ENCODE results near the gene CPZ. TPM values are rescaled to one million over a fixed set of nuclear protein-coding genes. Genes with fewer than 3 reads are reported as not detected.

CPZ gene
- total RNA-seq, 6 experiments from 2014 or later = 1.9 to 3.5 (median 2.5) TPM

DNA sequence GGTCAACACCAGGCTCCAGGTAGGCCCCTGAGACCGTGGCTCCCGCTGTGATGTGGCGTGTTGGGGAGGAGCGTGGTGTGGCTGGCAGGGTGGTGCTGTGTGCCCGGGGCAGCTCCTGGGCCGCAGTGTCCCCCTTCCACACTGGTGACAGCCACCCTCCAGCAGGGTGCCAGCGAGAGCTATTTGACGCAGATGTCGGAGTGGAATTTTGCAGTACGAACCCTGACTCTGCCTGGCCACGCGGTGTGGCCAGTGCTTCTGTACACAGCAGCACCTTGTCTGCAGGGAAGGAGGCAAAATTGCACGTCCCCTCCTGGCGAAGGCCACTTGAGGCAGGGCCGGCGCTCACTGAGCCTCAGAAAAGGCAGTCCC is 53.2 kb downstream of the CPZ start:
- no peak for DNase-seq
- H3K9me3 Mint-ChIP-seq = no peaks in the 10 kb centered on the region
- H3K4me1 Mint-ChIP-seq (ENCODE audit: low read depth) = no peaks in the 10 kb centered on the region
- H3K36me3 Mint-ChIP-seq (ENCODE audit: low read depth) = no peaks in the 10 kb centered on the region
- peaks cover 32% of the 10 kb centered on the region for H3K27me3 Mint-ChIP-seq (ENCODE audit: insufficient read depth)
- H3K27ac Mint-ChIP-seq = no peak overlapping the region
- TF ChIP-seq, protein P1, sequence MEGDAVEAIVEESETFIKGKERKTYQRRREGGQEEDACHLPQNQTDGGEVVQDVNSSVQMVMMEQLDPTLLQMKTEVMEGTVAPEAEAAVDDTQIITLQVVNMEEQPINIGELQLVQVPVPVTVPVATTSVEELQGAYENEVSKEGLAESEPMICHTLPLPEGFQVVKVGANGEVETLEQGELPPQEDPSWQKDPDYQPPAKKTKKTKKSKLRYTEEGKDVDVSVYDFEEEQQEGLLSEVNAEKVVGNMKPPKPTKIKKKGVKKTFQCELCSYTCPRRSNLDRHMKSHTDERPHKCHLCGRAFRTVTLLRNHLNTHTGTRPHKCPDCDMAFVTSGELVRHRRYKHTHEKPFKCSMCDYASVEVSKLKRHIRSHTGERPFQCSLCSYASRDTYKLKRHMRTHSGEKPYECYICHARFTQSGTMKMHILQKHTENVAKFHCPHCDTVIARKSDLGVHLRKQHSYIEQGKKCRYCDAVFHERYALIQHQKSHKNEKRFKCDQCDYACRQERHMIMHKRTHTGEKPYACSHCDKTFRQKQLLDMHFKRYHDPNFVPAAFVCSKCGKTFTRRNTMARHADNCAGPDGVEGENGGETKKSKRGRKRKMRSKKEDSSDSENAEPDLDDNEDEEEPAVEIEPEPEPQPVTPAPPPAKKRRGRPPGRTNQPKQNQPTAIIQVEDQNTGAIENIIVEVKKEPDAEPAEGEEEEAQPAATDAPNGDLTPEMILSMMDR (IDR thresholded peaks at IDR 0.05) = no peak
- no peak overlapping the region for H3K4me3 Mint-ChIP-seq

DNA sequence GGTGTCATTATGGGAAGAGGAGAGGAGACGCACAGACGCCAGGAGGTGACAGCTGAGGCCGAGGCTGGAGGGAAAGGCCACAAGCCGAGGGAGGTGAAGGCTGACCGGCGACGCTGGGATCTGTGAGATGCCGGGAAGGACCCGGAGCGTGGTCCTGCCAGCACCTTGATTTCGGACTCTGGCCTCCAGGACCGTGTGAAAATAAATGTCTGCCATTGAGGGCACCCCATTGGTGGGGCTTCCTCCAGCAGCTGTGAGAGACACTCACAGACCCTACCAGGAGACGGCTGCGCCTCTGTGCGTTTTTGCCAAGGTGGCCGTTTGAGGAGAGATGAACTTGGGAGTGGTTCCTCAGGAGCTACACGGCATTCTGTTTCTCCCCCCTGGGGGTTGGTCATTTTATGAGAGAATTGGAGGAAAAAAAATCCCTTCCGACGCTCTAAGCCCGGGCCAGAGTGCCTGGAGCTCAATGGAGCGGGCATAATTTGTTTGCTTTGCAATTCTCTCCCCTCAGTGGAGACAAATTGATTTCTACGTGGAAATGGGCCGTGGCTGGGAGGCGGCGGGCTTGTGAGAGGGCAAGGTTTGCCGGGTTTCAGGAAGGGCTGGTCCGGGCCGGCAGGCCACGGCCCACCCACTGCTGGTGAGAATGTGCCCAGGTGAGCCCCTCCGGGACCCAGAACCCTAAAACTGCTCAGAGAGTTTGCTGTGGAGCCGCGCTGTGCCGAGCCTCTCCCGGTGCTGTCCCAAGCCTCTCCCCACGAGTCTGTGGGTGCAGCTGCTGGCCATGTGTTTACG is 53.9 kb downstream of the CPZ start:
- DNase-seq = no peak
- no peaks in the 10 kb centered on the region for H3K36me3 Mint-ChIP-seq (ENCODE audit: low read depth)
- H3K9me3 Mint-ChIP-seq = no peaks in the 10 kb centered on the region
- TF ChIP-seq, protein P1 (IDR thresholded peaks at IDR 0.05) = no peak
- H3K4me1 Mint-ChIP-seq (ENCODE audit: low read depth) = no peaks in the 10 kb centered on the region
- peaks cover 32% of the 10 kb centered on the region for H3K27me3 Mint-ChIP-seq (ENCODE audit: insufficient read depth)
- no peak overlapping the region for H3K27ac Mint-ChIP-seq
- H3K4me3 Mint-ChIP-seq = no peak overlapping the region

DNA sequence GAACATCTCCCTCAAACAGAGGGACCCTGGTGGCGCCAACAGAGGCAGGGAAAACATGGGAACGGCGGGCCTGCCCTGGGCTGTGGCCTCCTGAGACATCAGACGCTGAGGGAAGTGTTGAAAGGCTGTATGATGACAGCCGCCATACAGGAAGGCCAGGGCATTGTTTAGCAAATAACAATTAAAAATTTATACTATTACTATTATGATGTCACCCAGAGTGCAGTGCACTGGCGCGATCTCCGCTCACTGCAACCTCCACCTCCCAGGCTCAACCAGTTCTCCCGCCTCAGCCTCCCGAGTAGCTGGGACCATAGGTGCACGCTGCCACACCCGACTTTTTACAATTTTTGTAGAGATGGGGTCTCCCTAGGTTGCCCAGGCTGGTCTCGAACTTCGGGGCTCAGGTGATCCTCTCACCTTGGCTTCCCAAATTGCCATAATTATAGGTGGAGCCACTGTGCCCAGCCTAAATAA is 54.6 kb downstream of the CPZ start:
- DNase-seq = no peak
- Mint-ChIP-seq H3K9me3 (no peaks in the 10 kb centered on the region), H3K4me1 (ENCODE audit: low read depth) (no peaks in the 10 kb centered on the region), H3K4me3 (no peak overlapping the region), H3K36me3 (ENCODE audit: low read depth) (no peaks in the 10 kb centered on the region), H3K27me3 (ENCODE audit: insufficient read depth) (peaks cover 29% of the 10 kb centered on the region), H3K27ac (no peak overlapping the region)
- TF ChIP-seq, protein P1 (IDR thresholded peaks at IDR 0.05) = no peak

DNA sequence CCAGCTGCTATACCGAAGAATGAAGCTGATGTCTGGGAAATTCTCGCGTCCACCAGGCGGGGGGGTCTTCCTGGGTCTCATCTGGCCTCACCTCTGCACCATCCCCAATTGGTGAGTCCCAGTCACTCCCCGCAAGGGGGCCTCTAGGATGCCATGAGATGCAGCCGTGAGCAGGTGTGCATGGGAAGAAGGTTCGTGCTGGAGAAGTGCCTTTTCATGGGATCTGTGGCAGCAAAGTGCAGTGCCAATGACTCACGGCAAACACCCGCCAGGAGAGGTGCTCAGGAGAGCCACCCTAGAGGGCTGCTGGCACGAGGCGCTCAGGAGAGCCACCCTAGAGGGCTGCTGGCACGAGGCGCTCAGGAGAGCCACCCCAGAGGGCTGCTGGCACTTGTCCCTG is 55.1 kb downstream of the CPZ start:
- no peak overlapping the region for H3K4me3 Mint-ChIP-seq
- H3K27me3 Mint-ChIP-seq (ENCODE audit: insufficient read depth) = peaks cover 27% of the 10 kb centered on the region
- H3K4me1 Mint-ChIP-seq (ENCODE audit: low read depth) = no peaks in the 10 kb centered on the region
- DNase-seq = no peak
- no peaks in the 10 kb centered on the region for H3K9me3 Mint-ChIP-seq
- H3K36me3 Mint-ChIP-seq (ENCODE audit: low read depth) = no peaks in the 10 kb centered on the region
- TF ChIP-seq, protein P1 (IDR thresholded peaks at IDR 0.05) = no peak
- H3K27ac Mint-ChIP-seq = no peak overlapping the region

DNA sequence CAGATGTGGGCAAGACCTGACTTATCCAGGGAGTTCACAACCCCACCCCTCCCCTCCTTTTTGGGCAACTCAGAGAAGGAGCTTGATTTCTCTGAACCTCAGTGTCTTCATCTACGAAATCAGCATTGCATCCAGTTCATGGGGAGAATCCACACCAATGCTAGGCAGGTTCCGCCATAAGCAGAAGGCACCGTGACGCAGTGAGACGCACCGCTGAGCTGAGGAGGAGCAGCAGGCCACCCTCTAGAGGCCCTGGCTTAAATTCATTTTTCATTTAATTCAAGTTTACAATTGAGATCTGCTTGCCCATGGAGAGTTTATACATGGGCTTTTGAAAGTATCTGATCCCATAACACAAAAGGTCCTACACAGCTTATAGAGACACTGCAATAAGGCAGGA is 55.7 kb downstream of the CPZ start:
- Mint-ChIP-seq H3K4me3 (no peak overlapping the region), H3K36me3 (ENCODE audit: low read depth) (no peaks in the 10 kb centered on the region), H3K4me1 (ENCODE audit: low read depth) (no peaks in the 10 kb centered on the region), H3K27me3 (ENCODE audit: insufficient read depth) (peaks cover 23% of the 10 kb centered on the region), H3K9me3 (no peaks in the 10 kb centered on the region), H3K27ac (no peak overlapping the region)
- TF ChIP-seq, protein P1 (IDR thresholded peaks at IDR 0.05) = no peak
- no peak for DNase-seq
